GM23338 (cell line): ENCODE measurements around the gene TPH2. TPM values are rescaled to one million over a fixed set of nuclear protein-coding genes. Genes with fewer than 3 reads are reported as not detected.

ENCODE experiments used
- ATAC-seq: fragments of 200-7000 bp; cut with Tn5 transposase; 3 replicates; pipeline ENCODE4 v1.9.1; 2020
- DNase-seq: peaks from one replicate; pipeline ENCODE4 v3.0.0-alpha.2; 2015; ENCODE audit warnings: low spot score
- H2AFZ ChIP-seq: fragments of 200-600 bp; sonication (generic); 2 replicates; pipeline ENCODE4 v1.8.0; 2016; ENCODE audit warnings: antibody characterized with exemption, mild to moderate bottlenecking, moderate library complexity
- H3F3A ChIP-seq: fragments of 200-600 bp; sonication (generic); replicated peaks from 2 replicates; pipeline ENCODE4 v1.8.0; 2017; ENCODE audit warnings: antibody characterized with exemption, mixed run types, low read depth
- H3K27ac ChIP-seq: fragments of 200-600 bp; sonication (generic); 2 replicates; pipeline ENCODE4 v1.6.1; 2016; ENCODE audit warnings: low read depth
- H3K27me3 ChIP-seq: fragments of 200-600 bp; sonication (generic); 2 replicates; pipeline ENCODE4 v1.8.0; 2016; ENCODE audit warnings: mild to moderate bottlenecking, mixed run types, moderate library complexity; ENCODE audit not compliant: insufficient read depth
- H3K36me3 ChIP-seq: fragments of 200-600 bp; sonication (generic); 2 replicates; pipeline ENCODE4 v1.8.0; 2016; ENCODE audit warnings: mild to moderate bottlenecking; ENCODE audit not compliant: insufficient read depth
- H3K4me1 ChIP-seq: fragments of 200-600 bp; sonication (generic); 2 replicates; pipeline ENCODE4 v1.8.0; 2016; ENCODE audit warnings: mild to moderate bottlenecking, moderate library complexity; ENCODE audit not compliant: insufficient read depth
- H3K4me2 ChIP-seq: fragments of 200-600 bp; sonication (generic); 2 replicates; pipeline ENCODE4 v1.7.1; 2017; ENCODE audit warnings: mixed run types
- H3K4me3 ChIP-seq: fragments of 200-600 bp; sonication (generic); 2 replicates; pipeline ENCODE4 v1.6.1; 2016; ENCODE audit warnings: mixed run types
- H3K79me2 ChIP-seq: fragments of 200-600 bp; sonication (generic); replicated peaks from 2 replicates; pipeline ENCODE4 v1.8.0; 2017; ENCODE audit warnings: mild to moderate bottlenecking; ENCODE audit not compliant: insufficient read depth
- H3K9me2 ChIP-seq: fragments of 200-600 bp; sonication (generic); 2 replicates; pipeline ENCODE4 v1.8.0; 2017; ENCODE audit not compliant: insufficient read depth
- H4K20me1 ChIP-seq: fragments of 200-600 bp; sonication (generic); replicated peaks from 2 replicates; pipeline ENCODE4 v1.8.0; 2017; ENCODE audit warnings: mild to moderate bottlenecking; ENCODE audit not compliant: insufficient read depth
- H3K27ac Mint-ChIP-seq: 2 replicates; pipeline ENCODE4 v1.8.0; 2020; ENCODE audit warnings: inconsistent platforms, mild to moderate bottlenecking, moderate library complexity, mixed read lengths
- H3K27me3 Mint-ChIP-seq: 3 replicates; pipeline ENCODE4 v1.8.0; 2022; ENCODE audit warnings: low read depth, mild to moderate bottlenecking, moderate library complexity, mixed read lengths, inconsistent platforms; ENCODE audit not compliant: insufficient read depth, poor library complexity
- H3K36me3 Mint-ChIP-seq: 3 replicates; pipeline ENCODE4 v1.8.0; 2021; ENCODE audit warnings: low read depth, mild to moderate bottlenecking, inconsistent platforms, moderate library complexity, mixed read lengths
- H3K4me1 Mint-ChIP-seq: 3 replicates; pipeline ENCODE4 v1.8.0; 2020; ENCODE audit warnings: mild to moderate bottlenecking, inconsistent platforms, mixed read lengths
- H3K4me3 Mint-ChIP-seq: 3 replicates; pipeline ENCODE4 v1.8.0; 2021; ENCODE audit warnings: moderate library complexity, mild to moderate bottlenecking, inconsistent platforms, mixed read lengths
- H3K9me3 Mint-ChIP-seq: 3 replicates; pipeline ENCODE4 v1.8.0; 2020; ENCODE audit warnings: moderate library complexity, mild to moderate bottlenecking, inconsistent platforms, mixed read lengths
- CREB1 ChIP-seq: fragments of 250-450 bp; sonication (Bioruptor Pico); IDR thresholded peaks from 2 replicates; pipeline ENCODE4 v1.5.0; 2020; ENCODE audit warnings: low read depth, mild to moderate bottlenecking, moderate library complexity
- CTCF ChIP-seq, 2 experiments: fragments of 200-600 bp in 1 of 2; sonication (generic) in 1 of 2; conservative IDR thresholded peaks; 2 replicates each; pipeline versions ENCODE4 v1.5.1 to v1.6.1; 2016 to 2017; ENCODE audit warnings: antibody characterized with exemption in 2 of 2, low read depth in 2 of 2, mild to moderate bottlenecking in 2 of 2, moderate library complexity in 1 of 2
- EZH2 ChIP-seq: fragments of 200-600 bp; sonication (generic); IDR thresholded peaks from one replicate; pipeline ENCODE4 v1.8.0; 2017; ENCODE audit warnings: antibody characterized with exemption, mild to moderate bottlenecking, low read depth; ENCODE audit not compliant: unreplicated experiment
- EZH2phosphoT487 ChIP-seq: fragments of 200-600 bp; sonication (generic); IDR thresholded peaks from one replicate; pipeline ENCODE4 v1.8.1; 2018; ENCODE audit warnings: antibody characterized with exemption; ENCODE audit not compliant: unreplicated experiment
- JUNB ChIP-seq: IDR thresholded peaks from one replicate; pipeline ENCODE4 v1.6.1; 2016; ENCODE audit warnings: antibody characterized with exemption; ENCODE audit not compliant: unreplicated experiment
- NANOG ChIP-seq: IDR thresholded peaks from 2 replicates; pipeline ENCODE4 v1.6.1; 2016; ENCODE audit warnings: antibody characterized with exemption, borderline replicate concordance
- POLR2AphosphoS5 ChIP-seq: IDR thresholded peaks from 2 replicates; pipeline ENCODE4 v1.6.1; 2016; ENCODE audit warnings: antibody characterized with exemption, low read depth
- REST ChIP-seq: IDR thresholded peaks from one replicate; pipeline ENCODE4 v1.6.1; 2018; ENCODE audit warnings: antibody characterized with exemption; ENCODE audit not compliant: unreplicated experiment
- STAT1 ChIP-seq: IDR thresholded peaks from one replicate; pipeline ENCODE4 v1.6.1; 2016; ENCODE audit warnings: antibody characterized with exemption; ENCODE audit not compliant: unreplicated experiment
- ZNF114 ChIP-seq: fragments of 250-450 bp; sonication (Bioruptor Pico); IDR thresholded peaks from 2 replicates; pipeline ENCODE4 v1.5.0; 2020; ENCODE audit warnings: mild to moderate bottlenecking, moderate library complexity
- ZNF331 ChIP-seq: fragments of 250-450 bp; sonication (Bioruptor Pico); IDR thresholded peaks from 2 replicates; pipeline ENCODE4 v1.5.0; 2020; ENCODE audit warnings: low read depth, mild to moderate bottlenecking, moderate library complexity
- polyA plus RNA-seq: library from polyadenylated mRNA; unstranded; fragments of >200 nt; fragmentation: Nextera tagmentation; extraction: Ambion mirVana; gene quantifications from 2 replicates; pipeline ENCODE4 v1.2.1, GENCODE V29; 2016
- total RNA-seq: library from RNA; depleted of rRNA; stranded (reverse); fragments of >200 nt; shearing (Covaris generic); gene quantifications from 2 replicates; pipeline ENCODE4 v1.2.3, GENCODE V29; 2014
- TF ChIP-seq, protein P1 (sequence below): IDR thresholded peaks from 2 replicates; pipeline ENCODE4 v1.6.1; 2016; ENCODE audit warnings: antibody characterized with exemption
- TF ChIP-seq, protein P2 (sequence below): fragments of 250-450 bp; sonication (Bioruptor Pico); IDR thresholded peaks from 2 replicates; pipeline ENCODE4 v1.5.0; 2020; ENCODE audit warnings: mild to moderate bottlenecking, moderate library complexity

The TPH2 gene
- total and polyA plus RNA-seq, 2 experiments from 2014 or later, result 0.94 to 1.4 TPM

GRCh38 chr12:71958457-71958856, 19.8 kb downstream of the TPH2 start:
- Mint-ChIP-seq H3K4me3 (no peak overlapping the region), H3K9me3 (no peaks in the 10 kb centered on the region), H3K36me3 (no peaks in the 10 kb centered on the region), H3K4me1 (peaks cover 59% of the 10 kb centered on the region), H3K27me3 (peaks cover 2% of the 10 kb centered on the region), H3K27ac (no peak overlapping the region)
- H4K20me1 ChIP-seq, result no peaks in the 10 kb centered on the region
- no peaks in the 10 kb centered on the region for H3K79me2 ChIP-seq
- no peak for TF ChIP-seq STAT1
- TF ChIP-seq JUNB, result no peak
- no peak for TF ChIP-seq EZH2phosphoT487
- TF ChIP-seq, protein P1, sequence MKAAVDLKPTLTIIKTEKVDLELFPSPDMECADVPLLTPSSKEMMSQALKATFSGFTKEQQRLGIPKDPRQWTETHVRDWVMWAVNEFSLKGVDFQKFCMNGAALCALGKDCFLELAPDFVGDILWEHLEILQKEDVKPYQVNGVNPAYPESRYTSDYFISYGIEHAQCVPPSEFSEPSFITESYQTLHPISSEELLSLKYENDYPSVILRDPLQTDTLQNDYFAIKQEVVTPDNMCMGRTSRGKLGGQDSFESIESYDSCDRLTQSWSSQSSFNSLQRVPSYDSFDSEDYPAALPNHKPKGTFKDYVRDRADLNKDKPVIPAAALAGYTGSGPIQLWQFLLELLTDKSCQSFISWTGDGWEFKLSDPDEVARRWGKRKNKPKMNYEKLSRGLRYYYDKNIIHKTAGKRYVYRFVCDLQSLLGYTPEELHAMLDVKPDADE, result no peak
- no peak for TF ChIP-seq NANOG
- no peak for TF ChIP-seq ZNF114 (CRISPR knock-in tag)
- no peak for TF ChIP-seq ZNF331 (CRISPR knock-in tag)
- TF ChIP-seq REST, result no peak
- no peak for TF ChIP-seq POLR2AphosphoS5
- TF ChIP-seq, protein P2, sequence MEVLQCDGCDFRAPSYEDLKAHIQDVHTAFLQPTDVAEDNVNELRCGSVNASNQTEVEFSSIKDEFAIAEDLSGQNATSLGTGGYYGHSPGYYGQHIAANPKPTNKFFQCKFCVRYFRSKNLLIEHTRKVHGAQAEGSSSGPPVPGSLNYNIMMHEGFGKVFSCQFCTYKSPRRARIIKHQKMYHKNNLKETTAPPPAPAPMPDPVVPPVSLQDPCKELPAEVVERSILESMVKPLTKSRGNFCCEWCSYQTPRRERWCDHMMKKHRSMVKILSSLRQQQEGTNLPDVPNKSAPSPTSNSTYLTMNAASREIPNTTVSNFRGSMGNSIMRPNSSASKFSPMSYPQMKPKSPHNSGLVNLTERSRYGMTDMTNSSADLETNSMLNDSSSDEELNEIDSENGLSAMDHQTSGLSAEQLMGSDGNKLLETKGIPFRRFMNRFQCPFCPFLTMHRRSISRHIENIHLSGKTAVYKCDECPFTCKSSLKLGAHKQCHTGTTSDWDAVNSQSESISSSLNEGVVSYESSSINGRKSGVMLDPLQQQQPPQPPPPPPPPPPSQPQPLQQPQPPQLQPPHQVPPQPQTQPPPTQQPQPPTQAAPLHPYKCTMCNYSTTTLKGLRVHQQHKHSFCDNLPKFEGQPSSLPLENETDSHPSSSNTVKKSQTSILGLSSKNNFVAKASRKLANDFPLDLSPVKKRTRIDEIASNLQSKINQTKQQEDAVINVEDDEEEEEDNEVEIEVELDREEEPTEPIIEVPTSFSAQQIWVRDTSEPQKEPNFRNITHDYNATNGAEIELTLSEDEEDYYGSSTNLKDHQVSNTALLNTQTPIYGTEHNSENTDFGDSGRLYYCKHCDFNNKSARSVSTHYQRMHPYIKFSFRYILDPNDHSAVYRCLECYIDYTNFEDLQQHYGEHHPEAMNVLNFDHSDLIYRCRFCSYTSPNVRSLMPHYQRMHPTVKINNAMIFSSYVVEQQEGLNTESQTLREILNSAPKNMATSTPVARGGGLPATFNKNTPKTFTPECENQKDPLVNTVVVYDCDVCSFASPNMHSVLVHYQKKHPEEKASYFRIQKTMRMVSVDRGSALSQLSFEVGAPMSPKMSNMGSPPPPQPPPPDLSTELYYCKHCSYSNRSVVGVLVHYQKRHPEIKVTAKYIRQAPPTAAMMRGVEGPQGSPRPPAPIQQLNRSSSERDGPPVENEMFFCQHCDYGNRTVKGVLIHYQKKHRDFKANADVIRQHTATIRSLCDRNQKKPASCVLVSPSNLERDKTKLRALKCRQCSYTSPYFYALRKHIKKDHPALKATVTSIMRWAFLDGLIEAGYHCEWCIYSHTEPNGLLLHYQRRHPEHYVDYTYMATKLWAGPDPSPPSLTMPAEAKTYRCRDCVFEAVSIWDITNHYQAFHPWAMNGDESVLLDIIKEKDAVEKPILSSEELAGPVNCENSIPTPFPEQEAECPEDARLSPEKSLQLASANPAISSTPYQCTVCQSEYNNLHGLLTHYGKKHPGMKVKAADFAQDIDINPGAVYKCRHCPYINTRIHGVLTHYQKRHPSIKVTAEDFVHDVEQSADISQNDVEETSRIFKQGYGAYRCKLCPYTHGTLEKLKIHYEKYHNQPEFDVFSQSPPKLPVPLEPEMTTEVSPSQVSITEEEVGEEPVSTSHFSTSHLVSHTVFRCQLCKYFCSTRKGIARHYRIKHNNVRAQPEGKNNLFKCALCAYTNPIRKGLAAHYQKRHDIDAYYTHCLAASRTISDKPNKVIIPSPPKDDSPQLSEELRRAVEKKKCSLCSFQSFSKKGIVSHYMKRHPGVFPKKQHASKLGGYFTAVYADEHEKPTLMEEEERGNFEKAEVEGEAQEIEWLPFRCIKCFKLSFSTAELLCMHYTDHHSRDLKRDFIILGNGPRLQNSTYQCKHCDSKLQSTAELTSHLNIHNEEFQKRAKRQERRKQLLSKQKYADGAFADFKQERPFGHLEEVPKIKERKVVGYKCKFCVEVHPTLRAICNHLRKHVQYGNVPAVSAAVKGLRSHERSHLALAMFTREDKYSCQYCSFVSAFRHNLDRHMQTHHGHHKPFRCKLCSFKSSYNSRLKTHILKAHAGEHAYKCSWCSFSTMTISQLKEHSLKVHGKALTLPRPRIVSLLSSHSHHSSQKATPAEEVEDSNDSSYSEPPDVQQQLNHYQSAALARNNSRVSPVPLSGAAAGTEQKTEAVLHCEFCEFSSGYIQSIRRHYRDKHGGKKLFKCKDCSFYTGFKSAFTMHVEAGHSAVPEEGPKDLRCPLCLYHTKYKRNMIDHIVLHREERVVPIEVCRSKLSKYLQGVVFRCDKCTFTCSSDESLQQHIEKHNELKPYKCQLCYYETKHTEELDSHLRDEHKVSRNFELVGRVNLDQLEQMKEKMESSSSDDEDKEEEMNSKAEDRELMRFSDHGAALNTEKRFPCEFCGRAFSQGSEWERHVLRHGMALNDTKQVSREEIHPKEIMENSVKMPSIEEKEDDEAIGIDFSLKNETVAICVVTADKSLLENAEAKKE (CRISPR knock-in tag), result no peak
- no peak for TF ChIP-seq CTCF (conservative IDR thresholded peaks at IDR 0.05; ENCODE audit: low read depth in 2 of 2)
- no peak for TF ChIP-seq CREB1 (CRISPR knock-in tag)
- TF ChIP-seq EZH2, result no peak
- H3K36me3 ChIP-seq, result no peaks in the 10 kb centered on the region
- no peak overlapping the region for H3K4me3 ChIP-seq
- ATAC-seq (peak; percentile 68), DNase-seq (no peak)
- 0 out of 2 replicates have a peak overlapping the region, but pooled peaks have one; percentile 13 for H3K4me2 ChIP-seq
- no peak overlapping the region for H3K27ac ChIP-seq
- H3K9me2 ChIP-seq, result no peaks in the 10 kb centered on the region
- H3F3A ChIP-seq, result no peaks in the 10 kb centered on the region
- no peak overlapping the region for H2AFZ ChIP-seq
- H3K27me3 ChIP-seq, result no peaks in the 10 kb centered on the region
- peaks cover 37% of the 10 kb centered on the region for H3K4me1 ChIP-seq
